ENCODE measurements around the gene EHMT2. TPM values are rescaled to one million over a fixed set of nuclear protein-coding genes. Genes with fewer than 3 reads are reported as not detected.

Gene EHMT2
- polyA plus RNA-seq, 2 of the 4 experiments (the other 2 are of a cell fraction) = 15.4 to 32.3 TPM

DNA sequence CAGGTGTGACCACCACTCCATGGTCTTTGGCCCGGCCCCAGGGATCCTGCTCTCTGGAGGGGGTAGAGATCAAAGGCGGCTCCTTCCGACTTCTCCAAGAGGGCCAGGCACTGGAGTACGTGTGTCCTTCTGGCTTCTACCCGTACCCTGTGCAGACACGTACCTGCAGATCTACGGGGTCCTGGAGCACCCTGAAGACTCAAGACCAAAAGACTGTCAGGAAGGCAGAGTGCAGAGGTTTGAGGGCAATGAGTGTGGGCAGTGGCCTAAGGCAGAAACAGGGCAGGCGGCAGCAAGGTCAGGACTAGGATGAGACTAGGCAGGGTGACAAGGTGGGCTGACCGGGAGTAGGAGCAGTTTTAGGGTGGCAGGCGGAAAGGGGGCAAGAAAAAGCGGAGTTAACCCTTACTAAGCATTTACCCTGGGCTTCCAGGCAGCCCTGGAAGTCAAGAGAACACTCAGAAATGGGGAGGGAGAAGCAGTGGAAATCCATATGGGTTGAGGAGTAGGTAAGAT, 48.9 kb upstream of the EHMT2 start:
- WGBS (ENCODE audit: missing lambda C conversion rate) = 96% methylated on average over 8 of the region's 11 CpGs
- Histone ChIP-seq H3K9me3 (no peaks in the 10 kb centered on the region), H3K4me3 (no peak overlapping the region), H3K4me2 (peak overlapping the region; percentile 70), H3K27ac (peak overlapping the region; percentile 61 to 83; a peak in 4 of 6 replicates), H3K4me1 (peaks cover 18% of the 10 kb centered on the region)
- ATAC-seq = peak in 1 of 2 experiments; percentile 2; a peak in 2 of 6 replicates
- no peak for DNase-seq (ENCODE audit: low read depth in 1 of 2, low spot score in 1 of 2)
- TF ChIP-seq GATA3 (IDR thresholded peaks at IDR 0.05; ENCODE audit: borderline replicate concordance) = no peak
- TF ChIP-seq RAD21 (conservative IDR thresholded peaks at IDR 0.05 in 1 of 2, IDR thresholded peaks at IDR 0.05 in 1 of 2) = no peak
- no peak for TF ChIP-seq EHMT2 (IDR thresholded peaks at IDR 0.05; ENCODE audit: low read depth)
- no peak for TF ChIP-seq NPAS2 (CRISPR knock-in tag; IDR thresholded peaks at IDR 0.05; ENCODE audit: borderline replicate concordance)
- TF ChIP-seq JUN (IDR thresholded peaks at IDR 0.05) = no peak
- TF ChIP-seq, protein P1, sequence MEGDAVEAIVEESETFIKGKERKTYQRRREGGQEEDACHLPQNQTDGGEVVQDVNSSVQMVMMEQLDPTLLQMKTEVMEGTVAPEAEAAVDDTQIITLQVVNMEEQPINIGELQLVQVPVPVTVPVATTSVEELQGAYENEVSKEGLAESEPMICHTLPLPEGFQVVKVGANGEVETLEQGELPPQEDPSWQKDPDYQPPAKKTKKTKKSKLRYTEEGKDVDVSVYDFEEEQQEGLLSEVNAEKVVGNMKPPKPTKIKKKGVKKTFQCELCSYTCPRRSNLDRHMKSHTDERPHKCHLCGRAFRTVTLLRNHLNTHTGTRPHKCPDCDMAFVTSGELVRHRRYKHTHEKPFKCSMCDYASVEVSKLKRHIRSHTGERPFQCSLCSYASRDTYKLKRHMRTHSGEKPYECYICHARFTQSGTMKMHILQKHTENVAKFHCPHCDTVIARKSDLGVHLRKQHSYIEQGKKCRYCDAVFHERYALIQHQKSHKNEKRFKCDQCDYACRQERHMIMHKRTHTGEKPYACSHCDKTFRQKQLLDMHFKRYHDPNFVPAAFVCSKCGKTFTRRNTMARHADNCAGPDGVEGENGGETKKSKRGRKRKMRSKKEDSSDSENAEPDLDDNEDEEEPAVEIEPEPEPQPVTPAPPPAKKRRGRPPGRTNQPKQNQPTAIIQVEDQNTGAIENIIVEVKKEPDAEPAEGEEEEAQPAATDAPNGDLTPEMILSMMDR (IDR thresholded peaks at IDR 0.05) = no peak
- TF ChIP-seq MYC (IDR thresholded peaks at IDR 0.05; ENCODE audit: borderline replicate concordance, low read length) = no peak
- TF ChIP-seq JUNB (IDR thresholded peaks at IDR 0.05) = no peak
- no peak for TF ChIP-seq RFX5 (IDR thresholded peaks at IDR 0.05)
- no peak for TF ChIP-seq POLR2AphosphoS2 (conservative IDR thresholded peaks at IDR 0.05; ENCODE audit: low read length)
- no peak for TF ChIP-seq EHF (CRISPR knock-in tag; IDR thresholded peaks at IDR 0.05)
- TF ChIP-seq, protein P2, sequence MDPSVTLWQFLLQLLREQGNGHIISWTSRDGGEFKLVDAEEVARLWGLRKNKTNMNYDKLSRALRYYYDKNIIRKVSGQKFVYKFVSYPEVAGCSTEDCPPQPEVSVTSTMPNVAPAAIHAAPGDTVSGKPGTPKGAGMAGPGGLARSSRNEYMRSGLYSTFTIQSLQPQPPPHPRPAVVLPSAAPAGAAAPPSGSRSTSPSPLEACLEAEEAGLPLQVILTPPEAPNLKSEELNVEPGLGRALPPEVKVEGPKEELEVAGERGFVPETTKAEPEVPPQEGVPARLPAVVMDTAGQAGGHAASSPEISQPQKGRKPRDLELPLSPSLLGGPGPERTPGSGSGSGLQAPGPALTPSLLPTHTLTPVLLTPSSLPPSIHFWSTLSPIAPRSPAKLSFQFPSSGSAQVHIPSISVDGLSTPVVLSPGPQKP (IDR thresholded peaks at IDR 0.05; ENCODE audit: low read depth, low read length) = no peak
- no peak for TF ChIP-seq BHLHE40 (IDR thresholded peaks at IDR 0.05; ENCODE audit: low read depth, low read length)
- TF ChIP-seq CBX8 (IDR thresholded peaks at IDR 0.05) = no peak
- CTCF ChIA-PET = no interaction called here
- FAIRE-seq = no peak
- POLR2A ChIA-PET = interaction anchor here (1.0 kb wide), 1 partner anchor 44 kb away, joined by 5 read pairs; no protein-coding TSS in a partner anchor

DNA sequence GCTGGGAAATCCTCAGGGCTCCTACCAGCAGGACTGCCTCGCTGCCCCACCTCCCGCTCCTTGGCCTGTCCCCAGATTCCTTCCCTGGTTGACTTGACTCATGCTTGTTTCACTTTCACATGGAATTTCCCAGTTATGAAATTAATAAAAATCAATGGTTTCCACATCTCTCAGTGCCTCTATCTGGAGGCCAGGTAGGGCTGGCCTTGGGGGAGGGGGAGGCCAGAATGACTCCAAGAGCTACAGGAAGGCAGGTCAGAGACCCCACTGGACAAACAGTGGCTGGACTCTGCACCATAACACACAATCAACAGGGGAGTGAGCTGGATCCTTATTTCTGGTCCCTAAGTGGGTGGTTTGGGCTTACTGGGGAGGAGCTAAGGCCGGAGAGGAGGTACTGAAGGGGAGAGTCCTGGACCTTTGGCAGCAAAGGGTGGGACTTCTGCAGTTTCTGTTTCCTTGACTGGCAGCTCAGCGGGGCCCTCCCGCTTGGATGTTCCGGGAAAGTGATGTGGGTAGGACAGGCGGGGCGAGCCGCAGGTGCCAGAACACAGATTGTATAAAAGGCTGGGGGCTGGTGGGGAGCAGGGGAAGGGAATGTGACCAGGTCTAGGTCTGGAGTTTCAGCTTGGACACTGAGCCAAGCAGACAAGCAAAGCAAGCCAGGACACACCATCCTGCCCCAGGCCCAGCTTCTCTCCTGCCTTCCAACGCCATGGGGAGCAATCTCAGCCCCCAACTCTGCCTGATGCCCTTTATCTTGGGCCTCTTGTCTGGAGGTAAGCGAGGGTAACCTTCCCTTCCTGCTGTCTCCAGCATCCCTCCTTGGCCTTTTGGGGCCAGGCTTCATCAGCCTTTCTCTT, 48.2 kb upstream of the EHMT2 start, which contains the start of gene CFB:
CFB (plus strand) TSS at position 589 of the 863 bp plus-strand sequence; CDS start at position 716, 127 bp downstream.
- TF ChIP-seq POLR2A (IDR thresholded peaks at IDR 0.05; ENCODE audit: low read length) (no peak), CBX8 (IDR thresholded peaks at IDR 0.05) (no peak), TP53 (CRISPR knock-in tag; IDR thresholded peaks at IDR 0.05) (no peak), EHF (CRISPR knock-in tag; IDR thresholded peaks at IDR 0.05) (no peak), JUNB (IDR thresholded peaks at IDR 0.05) (no peak), ESRRA (IDR thresholded peaks at IDR 0.05; ENCODE audit: borderline replicate concordance, low read length) (no peak), JUN (IDR thresholded peaks at IDR 0.05) (no peak), HDAC2 (IDR thresholded peaks at IDR 0.05) (no peak), BHLHE40 (IDR thresholded peaks at IDR 0.05; ENCODE audit: low read depth, low read length) (no peak), CBX2 (IDR thresholded peaks at IDR 0.05; ENCODE audit: borderline replicate concordance, low read depth) (no peak), RCOR1 (IDR thresholded peaks at IDR 0.05; ENCODE audit: low read depth, low read length) (no peak), HOXA7 (CRISPR knock-in tag; IDR thresholded peaks at IDR 0.05) (no peak), RFX5 (IDR thresholded peaks at IDR 0.05) (no peak)
- TF ChIP-seq, protein P3, sequence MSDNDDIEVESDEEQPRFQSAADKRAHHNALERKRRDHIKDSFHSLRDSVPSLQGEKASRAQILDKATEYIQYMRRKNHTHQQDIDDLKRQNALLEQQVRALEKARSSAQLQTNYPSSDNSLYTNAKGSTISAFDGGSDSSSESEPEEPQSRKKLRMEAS (IDR thresholded peaks at IDR 0.05) = no peak
- TF ChIP-seq, protein P4, sequence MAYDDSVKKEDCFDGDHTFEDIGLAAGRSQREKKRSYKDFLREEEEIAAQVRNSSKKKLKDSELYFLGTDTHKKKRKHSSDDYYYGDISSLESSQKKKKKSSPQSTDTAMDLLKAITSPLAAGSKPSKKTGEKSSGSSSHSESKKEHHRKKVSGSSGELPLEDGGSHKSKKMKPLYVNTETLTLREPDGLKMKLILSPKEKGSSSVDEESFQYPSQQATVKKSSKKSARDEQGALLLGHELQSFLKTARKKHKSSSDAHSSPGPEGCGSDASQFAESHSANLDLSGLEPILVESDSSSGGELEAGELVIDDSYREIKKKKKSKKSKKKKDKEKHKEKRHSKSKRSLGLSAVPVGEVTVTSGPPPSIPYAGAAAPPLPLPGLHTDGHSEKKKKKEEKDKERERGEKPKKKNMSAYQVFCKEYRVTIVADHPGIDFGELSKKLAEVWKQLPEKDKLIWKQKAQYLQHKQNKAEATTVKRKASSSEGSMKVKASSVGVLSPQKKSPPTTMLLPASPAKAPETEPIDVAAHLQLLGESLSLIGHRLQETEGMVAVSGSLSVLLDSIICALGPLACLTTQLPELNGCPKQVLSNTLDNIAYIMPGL (CRISPR knock-in tag; IDR thresholded peaks at IDR 0.05; ENCODE audit: borderline replicate concordance) = no peak
- TF ChIP-seq, protein P5, sequence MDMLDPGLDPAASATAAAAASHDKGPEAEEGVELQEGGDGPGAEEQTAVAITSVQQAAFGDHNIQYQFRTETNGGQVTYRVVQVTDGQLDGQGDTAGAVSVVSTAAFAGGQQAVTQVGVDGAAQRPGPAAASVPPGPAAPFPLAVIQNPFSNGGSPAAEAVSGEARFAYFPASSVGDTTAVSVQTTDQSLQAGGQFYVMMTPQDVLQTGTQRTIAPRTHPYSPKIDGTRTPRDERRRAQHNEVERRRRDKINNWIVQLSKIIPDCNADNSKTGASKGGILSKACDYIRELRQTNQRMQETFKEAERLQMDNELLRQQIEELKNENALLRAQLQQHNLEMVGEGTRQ (IDR thresholded peaks at IDR 0.05) = no peak
- ChIA-PET CTCF (interaction anchor here (0.6 kb wide), 1 partner anchor 51 kb away, joined by 3 read pairs; no protein-coding TSS in a partner anchor), POLR2A (interaction anchor here (1.0 to 1.6 kb wide), 2 partner anchors 43 to 48 kb away, joined by 5 to 14 read pairs; partner anchors contain the start of gene EHMT2)
- no peaks in the 10 kb centered on the region for H3K9me3 ChIP-seq
- peak; percentile 41 to 57 for DNase-seq (ENCODE audit: low read depth in 1 of 2, low spot score in 1 of 2)
- H3K4me1 ChIP-seq = peaks cover 25% of the 10 kb centered on the region
- peak; percentile 64 to 81 for ATAC-seq
- no peak for FAIRE-seq
- no peak within 1 kb of the TSS for H3K4me3 ChIP-seq
- H3K27ac ChIP-seq = peak within 1 kb of the TSS; percentile 61 to 83; a peak in 5 of 6 replicates
- 35% methylated on average over 10 of the region's 11 CpGs for WGBS (ENCODE audit: missing lambda C conversion rate)
- peak within 1 kb of the TSS; percentile 70 for H3K4me2 ChIP-seq

All from A549 (cell line).